ENCODE results near the gene DIP2A. TPM values are rescaled to one million over a fixed set of nuclear protein-coding genes. Genes with fewer than 3 reads are reported as not detected.

The DIP2A gene
- total and polyA plus RNA-seq, 2 experiments from 2014 or later = 18.5 to 36.3 TPM

DNA sequence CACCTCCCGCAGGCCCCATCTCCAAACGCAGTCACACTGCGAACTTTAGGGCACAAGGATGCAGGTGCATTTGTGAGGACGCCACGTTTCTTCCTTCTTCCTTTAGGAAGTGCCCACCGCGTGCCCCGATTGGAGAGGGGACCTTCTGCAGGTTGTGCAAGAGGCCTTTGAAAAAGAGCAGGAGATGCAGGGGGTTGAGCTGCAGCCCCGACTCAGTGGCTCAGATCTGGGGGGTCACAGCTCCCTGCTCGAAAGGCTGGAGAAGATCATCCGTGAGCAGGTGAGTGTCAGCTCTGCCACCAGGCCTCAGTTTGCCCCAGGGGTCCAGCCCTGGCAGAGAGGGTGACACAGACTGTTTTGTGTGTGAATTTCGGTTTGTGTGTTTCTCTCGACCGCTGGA, 31.2 kb upstream of the DIP2A start (continued):
- TF ChIP-seq, protein P1, sequence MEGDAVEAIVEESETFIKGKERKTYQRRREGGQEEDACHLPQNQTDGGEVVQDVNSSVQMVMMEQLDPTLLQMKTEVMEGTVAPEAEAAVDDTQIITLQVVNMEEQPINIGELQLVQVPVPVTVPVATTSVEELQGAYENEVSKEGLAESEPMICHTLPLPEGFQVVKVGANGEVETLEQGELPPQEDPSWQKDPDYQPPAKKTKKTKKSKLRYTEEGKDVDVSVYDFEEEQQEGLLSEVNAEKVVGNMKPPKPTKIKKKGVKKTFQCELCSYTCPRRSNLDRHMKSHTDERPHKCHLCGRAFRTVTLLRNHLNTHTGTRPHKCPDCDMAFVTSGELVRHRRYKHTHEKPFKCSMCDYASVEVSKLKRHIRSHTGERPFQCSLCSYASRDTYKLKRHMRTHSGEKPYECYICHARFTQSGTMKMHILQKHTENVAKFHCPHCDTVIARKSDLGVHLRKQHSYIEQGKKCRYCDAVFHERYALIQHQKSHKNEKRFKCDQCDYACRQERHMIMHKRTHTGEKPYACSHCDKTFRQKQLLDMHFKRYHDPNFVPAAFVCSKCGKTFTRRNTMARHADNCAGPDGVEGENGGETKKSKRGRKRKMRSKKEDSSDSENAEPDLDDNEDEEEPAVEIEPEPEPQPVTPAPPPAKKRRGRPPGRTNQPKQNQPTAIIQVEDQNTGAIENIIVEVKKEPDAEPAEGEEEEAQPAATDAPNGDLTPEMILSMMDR (conservative IDR thresholded peaks at IDR 0.05; ENCODE audit: low read depth in 2 of 2) = no peak
- TF ChIP-seq STAT1 (IDR thresholded peaks at IDR 0.05; ENCODE audit: unreplicated experiment) = no peak

- no peaks in the 10 kb centered on the region for H3K27me3 ChIP-seq (ENCODE audit: insufficient read depth)
- H3K4me3 ChIP-seq = no peak overlapping the region
- H3K4me1 Mint-ChIP-seq = peaks cover 10% of the 10 kb centered on the region
- H3K36me3 ChIP-seq (ENCODE audit: insufficient read depth) = peaks cover 3% of the 10 kb centered on the region; the same call in 1 of the 2 replicates
- TF ChIP-seq, protein P2, sequence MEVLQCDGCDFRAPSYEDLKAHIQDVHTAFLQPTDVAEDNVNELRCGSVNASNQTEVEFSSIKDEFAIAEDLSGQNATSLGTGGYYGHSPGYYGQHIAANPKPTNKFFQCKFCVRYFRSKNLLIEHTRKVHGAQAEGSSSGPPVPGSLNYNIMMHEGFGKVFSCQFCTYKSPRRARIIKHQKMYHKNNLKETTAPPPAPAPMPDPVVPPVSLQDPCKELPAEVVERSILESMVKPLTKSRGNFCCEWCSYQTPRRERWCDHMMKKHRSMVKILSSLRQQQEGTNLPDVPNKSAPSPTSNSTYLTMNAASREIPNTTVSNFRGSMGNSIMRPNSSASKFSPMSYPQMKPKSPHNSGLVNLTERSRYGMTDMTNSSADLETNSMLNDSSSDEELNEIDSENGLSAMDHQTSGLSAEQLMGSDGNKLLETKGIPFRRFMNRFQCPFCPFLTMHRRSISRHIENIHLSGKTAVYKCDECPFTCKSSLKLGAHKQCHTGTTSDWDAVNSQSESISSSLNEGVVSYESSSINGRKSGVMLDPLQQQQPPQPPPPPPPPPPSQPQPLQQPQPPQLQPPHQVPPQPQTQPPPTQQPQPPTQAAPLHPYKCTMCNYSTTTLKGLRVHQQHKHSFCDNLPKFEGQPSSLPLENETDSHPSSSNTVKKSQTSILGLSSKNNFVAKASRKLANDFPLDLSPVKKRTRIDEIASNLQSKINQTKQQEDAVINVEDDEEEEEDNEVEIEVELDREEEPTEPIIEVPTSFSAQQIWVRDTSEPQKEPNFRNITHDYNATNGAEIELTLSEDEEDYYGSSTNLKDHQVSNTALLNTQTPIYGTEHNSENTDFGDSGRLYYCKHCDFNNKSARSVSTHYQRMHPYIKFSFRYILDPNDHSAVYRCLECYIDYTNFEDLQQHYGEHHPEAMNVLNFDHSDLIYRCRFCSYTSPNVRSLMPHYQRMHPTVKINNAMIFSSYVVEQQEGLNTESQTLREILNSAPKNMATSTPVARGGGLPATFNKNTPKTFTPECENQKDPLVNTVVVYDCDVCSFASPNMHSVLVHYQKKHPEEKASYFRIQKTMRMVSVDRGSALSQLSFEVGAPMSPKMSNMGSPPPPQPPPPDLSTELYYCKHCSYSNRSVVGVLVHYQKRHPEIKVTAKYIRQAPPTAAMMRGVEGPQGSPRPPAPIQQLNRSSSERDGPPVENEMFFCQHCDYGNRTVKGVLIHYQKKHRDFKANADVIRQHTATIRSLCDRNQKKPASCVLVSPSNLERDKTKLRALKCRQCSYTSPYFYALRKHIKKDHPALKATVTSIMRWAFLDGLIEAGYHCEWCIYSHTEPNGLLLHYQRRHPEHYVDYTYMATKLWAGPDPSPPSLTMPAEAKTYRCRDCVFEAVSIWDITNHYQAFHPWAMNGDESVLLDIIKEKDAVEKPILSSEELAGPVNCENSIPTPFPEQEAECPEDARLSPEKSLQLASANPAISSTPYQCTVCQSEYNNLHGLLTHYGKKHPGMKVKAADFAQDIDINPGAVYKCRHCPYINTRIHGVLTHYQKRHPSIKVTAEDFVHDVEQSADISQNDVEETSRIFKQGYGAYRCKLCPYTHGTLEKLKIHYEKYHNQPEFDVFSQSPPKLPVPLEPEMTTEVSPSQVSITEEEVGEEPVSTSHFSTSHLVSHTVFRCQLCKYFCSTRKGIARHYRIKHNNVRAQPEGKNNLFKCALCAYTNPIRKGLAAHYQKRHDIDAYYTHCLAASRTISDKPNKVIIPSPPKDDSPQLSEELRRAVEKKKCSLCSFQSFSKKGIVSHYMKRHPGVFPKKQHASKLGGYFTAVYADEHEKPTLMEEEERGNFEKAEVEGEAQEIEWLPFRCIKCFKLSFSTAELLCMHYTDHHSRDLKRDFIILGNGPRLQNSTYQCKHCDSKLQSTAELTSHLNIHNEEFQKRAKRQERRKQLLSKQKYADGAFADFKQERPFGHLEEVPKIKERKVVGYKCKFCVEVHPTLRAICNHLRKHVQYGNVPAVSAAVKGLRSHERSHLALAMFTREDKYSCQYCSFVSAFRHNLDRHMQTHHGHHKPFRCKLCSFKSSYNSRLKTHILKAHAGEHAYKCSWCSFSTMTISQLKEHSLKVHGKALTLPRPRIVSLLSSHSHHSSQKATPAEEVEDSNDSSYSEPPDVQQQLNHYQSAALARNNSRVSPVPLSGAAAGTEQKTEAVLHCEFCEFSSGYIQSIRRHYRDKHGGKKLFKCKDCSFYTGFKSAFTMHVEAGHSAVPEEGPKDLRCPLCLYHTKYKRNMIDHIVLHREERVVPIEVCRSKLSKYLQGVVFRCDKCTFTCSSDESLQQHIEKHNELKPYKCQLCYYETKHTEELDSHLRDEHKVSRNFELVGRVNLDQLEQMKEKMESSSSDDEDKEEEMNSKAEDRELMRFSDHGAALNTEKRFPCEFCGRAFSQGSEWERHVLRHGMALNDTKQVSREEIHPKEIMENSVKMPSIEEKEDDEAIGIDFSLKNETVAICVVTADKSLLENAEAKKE (CRISPR knock-in tag; IDR thresholded peaks at IDR 0.05) = no peak
- TF ChIP-seq, protein P1 (conservative IDR thresholded peaks at IDR 0.05; ENCODE audit: low read depth in 2 of 2) = no peak
- TF ChIP-seq POLR2AphosphoS5 (IDR thresholded peaks at IDR 0.05; ENCODE audit: low read depth) (no peak), STAT1 (IDR thresholded peaks at IDR 0.05; ENCODE audit: unreplicated experiment) (no peak), JUNB (IDR thresholded peaks at IDR 0.05; ENCODE audit: unreplicated experiment) (no peak), ZNF331 (CRISPR knock-in tag; IDR thresholded peaks at IDR 0.05; ENCODE audit: low read depth) (no peak), CREB1 (CRISPR knock-in tag; IDR thresholded peaks at IDR 0.05; ENCODE audit: low read depth) (no peak), ZNF114 (CRISPR knock-in tag; IDR thresholded peaks at IDR 0.05) (no peak), EZH2 (IDR thresholded peaks at IDR 0.05; ENCODE audit: low read depth, unreplicated experiment) (no peak)
- no peak overlapping the region for H2AFZ ChIP-seq
- 0 out of 2 replicates have a peak, but pooled peaks cover 1% of the 10 kb centered on the region for H3F3A ChIP-seq (replicated peaks; ENCODE audit: low read depth)
- no peaks in the 10 kb centered on the region for H3K9me3 Mint-ChIP-seq
- no peak overlapping the region for H3K4me3 Mint-ChIP-seq
- H3K27ac Mint-ChIP-seq = no peak overlapping the region
- H4K20me1 ChIP-seq (replicated peaks; ENCODE audit: insufficient read depth) = no peaks in the 10 kb centered on the region
- H3K9me2 ChIP-seq (ENCODE audit: insufficient read depth) = no peaks in the 10 kb centered on the region
- H3K79me2 ChIP-seq (replicated peaks; ENCODE audit: insufficient read depth) = no peaks in the 10 kb centered on the region
- peaks cover 5% of the 10 kb centered on the region for H3K27me3 Mint-ChIP-seq (ENCODE audit: insufficient read depth, low read depth, poor library complexity)
- H3K27ac ChIP-seq (ENCODE audit: low read depth) = no peak overlapping the region
- no peak overlapping the region for H3K4me2 ChIP-seq
- H3K4me1 ChIP-seq (ENCODE audit: insufficient read depth) = peaks cover 7% of the 10 kb centered on the region
- no peak for ATAC-seq
- no peak for DNase-seq (ENCODE audit: low spot score)
- peaks cover 48% of the 10 kb centered on the region for H3K36me3 Mint-ChIP-seq (ENCODE audit: low read depth)
Measured at GRCh38 chr21:46428286-46428685, 30.4 kb upstream of the DIP2A start.

All from GM23338 (cell line).